Mucosa of descending colon (tissue), 3 donors: ENCODE results near the gene FZD8. TPM values are rescaled to one million over a fixed set of nuclear protein-coding genes. Genes with fewer than 3 reads are reported as not detected.

Source experiments
- ATAC-seq: fragments of 200-7000 bp; cut with Tn5 transposase; one replicate; pipeline ENCODE4 v1.9.1; 2020; ENCODE audit warnings: mild to moderate bottlenecking, moderate library complexity
- DNase-seq, 3 donors: peaks; one replicate each; pipeline ENCODE4 v3.0.0-alpha.2; 2020
- H3K36me3 ChIP-seq: fragments of 200-600 bp; one replicate; pipeline ENCODE4 v1.8.0; 2021; ENCODE audit warnings: low read depth, mild to moderate bottlenecking
- H3K4me1 ChIP-seq: fragments of 200-600 bp; one replicate; pipeline ENCODE4 v1.8.0; 2021; ENCODE audit warnings: low read depth, mild to moderate bottlenecking
- H3K4me3 ChIP-seq: fragments of 200-600 bp; one replicate; pipeline ENCODE4 v1.8.0; 2021; ENCODE audit warnings: mild to moderate bottlenecking
- H3K9me3 ChIP-seq: fragments of 200-600 bp; one replicate; pipeline ENCODE4 v1.8.0; 2021; ENCODE audit warnings: mild to moderate bottlenecking
- intact Hi-C, 2 donors: fragments of 100-400 bp; cut with DNase I in 1 of 2; cut with micrococcal nuclease in 1 of 2; formaldehyde crosslinking; loops; one replicate each; pipeline versions ENCODE4 v1.11.0 to v1.11.1; 2022; cut with DNase I, micrococcal nuclease
- total RNA-seq, 3 donors: library from RNA; stranded (reverse); fragmentation: NEBNext Ultra II Directional in 2 of 3; extraction: Animal tissue kit (Norgen Biotek cat#: 25700) in 2 of 3; gene quantifications; one replicate each; pipeline versions ENCODE4 v1.2.1 to v1.2.4, GENCODE V29; 2021 to 2023
- TF ChIP-seq, protein P1 (sequence below): fragments of 200-600 bp; IDR thresholded peaks from one replicate; pipeline ENCODE4 v1.8.0; 2022; ENCODE audit warnings: antibody characterized with exemption, mild to moderate bottlenecking
- donor health status: DM: no; HTN: no; CAD: no; lungs with moderate emphysema.
- donor health status: DM: no; HTN: no; CAD: no.
- donor health status: DM: no; HTN: yes; CAD: no.

FZD8 gene
- total RNA-seq, 3 donors from 2014 or later: 13.4 to 31.3 (median 14.8) TPM

DNA sequence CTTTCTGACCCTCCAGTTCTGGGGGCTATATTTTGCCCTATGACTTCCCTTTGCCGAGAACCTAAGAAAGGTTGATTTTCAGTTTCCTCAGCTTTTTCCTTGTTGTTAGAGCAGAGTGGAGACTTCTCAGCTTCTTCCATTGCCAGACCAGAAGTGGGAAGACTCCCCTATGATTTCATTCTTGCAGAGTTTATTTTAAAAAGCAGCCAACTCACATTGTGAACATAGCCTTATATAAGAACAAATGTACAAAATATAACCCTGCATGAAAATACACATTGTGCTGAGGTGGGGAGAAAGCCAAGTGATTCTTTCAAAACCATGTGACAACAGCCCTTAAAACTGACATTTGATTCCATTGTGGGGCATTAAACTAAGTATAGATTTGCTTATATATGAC is 33.8 kb upstream of the FZD8 start:
- DNase-seq (no peak), ATAC-seq (no peak)
- H3K36me3 ChIP-seq: no peaks in the 10 kb centered on the region
- intact Hi-C loops: no loop called here
- H3K4me3 ChIP-seq: no peak overlapping the region
- H3K4me1 ChIP-seq: no peaks in the 10 kb centered on the region
- TF ChIP-seq, protein P1, sequence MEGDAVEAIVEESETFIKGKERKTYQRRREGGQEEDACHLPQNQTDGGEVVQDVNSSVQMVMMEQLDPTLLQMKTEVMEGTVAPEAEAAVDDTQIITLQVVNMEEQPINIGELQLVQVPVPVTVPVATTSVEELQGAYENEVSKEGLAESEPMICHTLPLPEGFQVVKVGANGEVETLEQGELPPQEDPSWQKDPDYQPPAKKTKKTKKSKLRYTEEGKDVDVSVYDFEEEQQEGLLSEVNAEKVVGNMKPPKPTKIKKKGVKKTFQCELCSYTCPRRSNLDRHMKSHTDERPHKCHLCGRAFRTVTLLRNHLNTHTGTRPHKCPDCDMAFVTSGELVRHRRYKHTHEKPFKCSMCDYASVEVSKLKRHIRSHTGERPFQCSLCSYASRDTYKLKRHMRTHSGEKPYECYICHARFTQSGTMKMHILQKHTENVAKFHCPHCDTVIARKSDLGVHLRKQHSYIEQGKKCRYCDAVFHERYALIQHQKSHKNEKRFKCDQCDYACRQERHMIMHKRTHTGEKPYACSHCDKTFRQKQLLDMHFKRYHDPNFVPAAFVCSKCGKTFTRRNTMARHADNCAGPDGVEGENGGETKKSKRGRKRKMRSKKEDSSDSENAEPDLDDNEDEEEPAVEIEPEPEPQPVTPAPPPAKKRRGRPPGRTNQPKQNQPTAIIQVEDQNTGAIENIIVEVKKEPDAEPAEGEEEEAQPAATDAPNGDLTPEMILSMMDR: no peak
- H3K9me3 ChIP-seq: no peaks in the 10 kb centered on the region

DNA sequence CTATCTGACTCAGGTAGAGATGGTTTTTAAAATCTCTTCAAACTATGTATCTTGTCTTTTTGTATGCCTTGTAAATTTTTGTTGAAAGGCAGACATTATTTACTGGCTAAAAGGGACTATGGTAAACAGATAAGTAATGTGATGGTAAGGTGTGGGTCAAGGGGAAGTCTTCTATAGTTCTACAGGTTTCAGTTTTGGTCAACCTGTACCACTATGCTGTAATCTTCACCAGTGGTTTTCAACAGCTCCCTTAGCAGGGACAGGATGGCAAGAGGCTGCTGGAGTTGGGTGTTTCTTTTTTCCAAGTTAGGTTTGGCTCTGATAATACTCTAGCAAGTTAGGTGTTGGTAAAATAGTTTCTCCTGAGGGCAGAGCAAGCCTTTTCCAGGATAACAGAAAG is 32.7 kb upstream of the FZD8 start:
- no peaks in the 10 kb centered on the region for H3K9me3 ChIP-seq
- TF ChIP-seq, protein P1: no peak
- DNase-seq (no peak), ATAC-seq (no peak)
- H3K36me3 ChIP-seq: no peaks in the 10 kb centered on the region
- intact Hi-C loops: no loop called here
- no peaks in the 10 kb centered on the region for H3K4me1 ChIP-seq
- no peak overlapping the region for H3K4me3 ChIP-seq

DNA sequence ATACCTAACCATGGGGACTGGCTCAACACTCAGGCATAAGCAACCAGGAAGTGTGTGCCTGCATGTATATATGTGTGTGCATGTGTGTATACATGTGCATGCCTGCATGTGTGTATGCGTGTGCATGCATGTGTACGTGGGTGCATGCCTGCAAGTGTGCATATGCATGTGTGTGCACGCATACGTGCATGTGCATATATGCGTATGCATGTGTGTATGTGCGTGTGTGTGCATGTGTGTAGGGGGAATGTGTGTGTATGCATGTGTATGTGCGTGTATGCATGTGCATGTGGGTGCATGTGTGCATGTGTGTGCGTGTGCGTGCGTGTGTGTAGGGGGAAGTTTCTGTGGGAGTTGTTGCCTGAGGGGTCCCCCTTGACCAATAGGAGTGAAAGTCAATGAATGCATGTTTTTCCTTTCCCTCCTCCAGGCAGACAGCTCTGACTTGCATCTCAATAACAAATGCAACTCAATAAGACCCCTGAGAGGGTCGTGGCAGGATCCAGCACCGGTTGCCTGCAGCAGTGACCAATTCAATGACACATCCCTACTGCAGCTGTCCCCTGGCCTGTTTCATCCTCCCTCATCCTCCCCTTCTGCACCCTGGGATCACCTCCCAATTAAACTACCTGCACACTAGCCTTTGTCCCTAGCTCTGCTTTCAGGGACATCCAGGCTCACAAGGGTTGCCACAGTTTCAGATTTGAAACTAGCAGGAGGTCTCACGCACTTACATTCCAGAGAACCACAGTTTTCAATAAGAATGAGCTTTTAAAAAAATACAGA is 27.0 kb upstream of the FZD8 start:
- DNase-seq (no peak), ATAC-seq (no peak)
- Histone ChIP-seq H3K36me3 (no peaks in the 10 kb centered on the region), H3K9me3 (no peaks in the 10 kb centered on the region), H3K4me3 (no peak overlapping the region), H3K4me1 (no peaks in the 10 kb centered on the region)
- intact Hi-C loops: no loop called here
- TF ChIP-seq, protein P1: no peak

DNA sequence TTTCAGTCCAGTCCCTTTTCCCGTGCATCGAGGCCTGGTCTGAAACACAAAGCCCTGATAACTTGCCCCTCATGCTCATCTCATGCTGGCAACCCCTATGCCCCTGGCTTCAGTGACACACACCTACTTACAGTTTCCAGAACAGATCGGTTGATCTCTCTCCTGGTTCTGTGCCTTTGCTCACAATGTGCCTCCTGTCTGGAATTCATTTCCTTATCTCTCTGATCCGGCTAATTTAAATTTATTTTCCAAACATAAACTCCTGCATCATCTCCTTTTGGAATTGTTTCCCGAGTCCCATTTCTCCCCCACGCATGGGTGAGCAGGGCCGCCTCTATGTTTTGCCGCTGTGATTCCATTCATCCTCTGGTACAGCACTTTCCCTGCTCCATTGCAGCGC is 25.9 kb upstream of the FZD8 start:
- H3K9me3 ChIP-seq: no peaks in the 10 kb centered on the region
- intact Hi-C loops: no loop called here
- TF ChIP-seq, protein P1: no peak
- no peak for ATAC-seq
- H3K36me3 ChIP-seq: no peaks in the 10 kb centered on the region
- no peak for DNase-seq
- no peaks in the 10 kb centered on the region for H3K4me1 ChIP-seq
- no peak overlapping the region for H3K4me3 ChIP-seq

DNA sequence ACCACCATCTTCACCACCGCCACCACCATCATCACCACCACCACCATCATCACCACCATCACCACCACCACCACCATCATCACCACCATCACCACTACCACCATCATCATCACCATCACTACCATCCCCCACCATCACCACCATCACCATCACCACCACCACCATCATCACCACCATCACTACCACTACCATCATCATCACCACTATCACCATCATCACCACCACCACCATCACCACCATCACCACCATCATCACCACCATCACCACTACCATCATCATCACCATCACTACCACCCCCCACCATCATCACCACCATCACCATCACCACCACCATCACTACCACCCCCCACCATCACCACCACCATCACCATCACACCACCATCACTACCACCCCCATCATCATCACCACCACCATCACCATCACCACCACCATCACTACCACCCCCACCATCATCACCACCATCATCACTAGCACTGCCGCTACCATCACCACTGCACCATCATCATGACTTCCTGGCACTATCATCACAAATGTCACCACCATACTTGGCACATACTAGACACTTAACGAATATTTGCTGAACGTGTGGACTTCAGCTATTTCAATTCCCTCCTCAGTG is 25.3 kb upstream of the FZD8 start:
- no peaks in the 10 kb centered on the region for H3K4me1 ChIP-seq
- intact Hi-C loops: no loop called here
- TF ChIP-seq, protein P1: no peak

More for the DNA sequence above, 25.3 kb upstream of the FZD8 start:
- Histone ChIP-seq H3K36me3 (no peaks in the 10 kb centered on the region), H3K9me3 (no peaks in the 10 kb centered on the region), H3K4me3 (no peak overlapping the region)
- DNase-seq (no peak), ATAC-seq (no peak)
